Gastroesophageal sphincter (tissue), 4 donors: Measurements from ENCODE around the gene LACC1. TPM values are rescaled to one million over a fixed set of nuclear protein-coding genes. Genes with fewer than 3 reads are reported as not detected.

Experiments
- ATAC-seq: fragments of 150-250 bp; one replicate; pipeline ENCODE4 v1.9.1; 2016; ENCODE audit warnings: mild to moderate bottlenecking, moderate library complexity
- H3K27ac ChIP-seq, 4 donors: fragments of 200-600 bp; sonication (generic) in 3 of 4; 1 replicate in 3 of 4; 2 replicates in 1 of 4; pipeline ENCODE4 v1.5.1; 2016 to 2019
- H3K27me3 ChIP-seq: fragments of 200-600 bp; sonication (generic); one replicate; pipeline ENCODE4 v1.5.1; 2019
- H3K36me3 ChIP-seq, 2 donors: fragments of 200-600 bp; sonication (generic); one replicate each; pipeline ENCODE4 v1.5.1; 2019; ENCODE audit warnings: control low read depth in 1 of 2
- H3K4me1 ChIP-seq, 3 donors: fragments of 200-600 bp; sonication (generic); 1 replicate in 2 of 3; 2 replicates in 1 of 3; pipeline ENCODE4 v1.5.1; 2016 to 2019; ENCODE audit warnings: control low read depth in 2 of 3
- H3K4me3 ChIP-seq, 2 donors: fragments of 200-600 bp; sonication (generic); one replicate each; pipeline ENCODE4 v1.5.1; 2019; ENCODE audit warnings: mild to moderate bottlenecking in 1 of 2, moderate library complexity in 1 of 2
- H3K9me3 ChIP-seq, 3 donors: fragments of 200-600 bp; sonication (generic); one replicate each; pipeline ENCODE4 v1.5.1; 2017 to 2019; ENCODE audit warnings: control low read depth in 2 of 3
- CTCF ChIP-seq, 4 experiments: fragments of 200-600 bp in 2 of 4; fragments of 450-650 bp in 2 of 4; sonication (generic) in 1 of 4; IDR thresholded peaks; one replicate each; pipeline ENCODE4 v1.5.1; 2017 to 2019; ENCODE audit warnings: antibody characterized with exemption in 4 of 4, mild to moderate bottlenecking in 2 of 4, moderate library complexity in 2 of 4
- EP300 ChIP-seq: sonication (generic); formaldehyde crosslinking; IDR thresholded peaks from one replicate; pipeline ENCODE4 v1.6.1; 2017; ENCODE audit warnings: antibody characterized with exemption, mild to moderate bottlenecking
- POLR2A ChIP-seq, 2 donors: fragments of 450-650 bp; IDR thresholded peaks; one replicate each; pipeline ENCODE4 v1.6.1; 2017; ENCODE audit warnings: antibody characterized with exemption in 2 of 2, mild to moderate bottlenecking in 2 of 2, moderate library complexity in 1 of 2
- POLR2AphosphoS5 ChIP-seq: sonication (generic); formaldehyde crosslinking; IDR thresholded peaks from one replicate; pipeline ENCODE4 v1.6.1; 2017; ENCODE audit warnings: antibody characterized with exemption
- WGBS, 2 donors: methylation state at CpG; one replicate each; pipeline ENCODE4 v1.1.5; 2018; ENCODE audit warnings: low coverage in 1 of 2; 5-methylcytosine and 5-hydroxymethylcytosine counted together
- total RNA-seq, 4 donors: library from RNA; depleted of rRNA; stranded (reverse); fragments of >200 nt; gene quantifications; one replicate each; pipeline ENCODE4 v1.1.0, GENCODE V29; 2016

Gene LACC1
- total RNA-seq, 4 donors from 2014 or later, result 3.8 to 12.3 (median 6.6) TPM

DNA sequence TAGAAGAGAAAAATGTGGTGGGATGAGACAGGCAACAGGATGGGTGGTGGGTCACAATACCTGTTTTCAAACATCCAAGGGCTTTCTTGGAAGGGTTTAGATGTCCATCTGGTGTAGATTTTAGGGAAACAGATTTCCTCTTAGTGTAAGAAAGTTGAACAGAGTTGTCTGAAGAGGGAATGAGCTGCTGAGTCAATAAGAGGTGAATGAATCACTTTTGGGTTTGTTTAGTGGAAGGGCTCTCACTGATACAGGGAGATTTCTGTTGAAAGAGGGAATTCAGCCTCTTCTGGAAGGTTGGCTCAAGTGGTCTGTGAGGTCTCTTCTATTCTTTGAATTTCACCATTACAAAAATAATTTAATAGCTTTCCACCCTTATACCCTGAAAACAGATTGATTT, 54.6 kb downstream of the LACC1 start:
- Histone ChIP-seq H3K27ac (no peak overlapping the region), H3K4me1 (peaks cover 12 to 38% (median 19%) of the 10 kb centered on the region in 3 donors), H3K27me3 (no peaks in the 10 kb centered on the region), H3K36me3 (no peaks in the 10 kb centered on the region), H3K9me3 (no peaks in the 10 kb centered on the region), H3K4me3 (no peak overlapping the region)
- TF ChIP-seq CTCF (IDR thresholded peaks at IDR 0.05), result no peak
- TF ChIP-seq EP300, result no peak
- TF ChIP-seq POLR2A (IDR thresholded peaks at IDR 0.05), result no peak
- TF ChIP-seq POLR2AphosphoS5, result no peak
- ATAC-seq, result no peak

DNA sequence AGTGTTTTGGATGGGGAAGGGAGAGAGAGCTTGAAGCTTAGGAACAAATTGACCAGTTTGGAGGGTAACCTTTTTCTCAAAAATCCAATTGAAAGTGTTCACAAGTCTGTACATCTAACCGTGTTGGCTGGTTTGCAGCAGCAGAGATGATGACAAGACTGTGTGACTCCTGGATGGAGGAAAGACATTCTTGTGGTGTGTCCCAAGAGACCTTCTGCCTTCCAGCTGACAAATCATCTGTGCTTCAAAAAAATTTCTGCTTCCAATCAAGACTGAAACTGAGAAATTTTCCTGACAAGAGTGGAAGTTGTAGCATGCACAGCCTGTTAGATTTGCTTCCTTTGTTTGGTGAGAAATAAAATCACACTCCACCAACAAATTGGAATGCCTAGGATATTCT, 56.2 kb downstream of the LACC1 start:
- no peaks in the 10 kb centered on the region for H3K27me3 ChIP-seq
- WGBS, 2 donors, result 33 to 53% methylated on average over 1 of the region's 1 CpG
- no peaks in the 10 kb centered on the region for H3K36me3 ChIP-seq
- H3K4me3 ChIP-seq, result no peak overlapping the region
- no peak for TF ChIP-seq POLR2A (IDR thresholded peaks at IDR 0.05)
- TF ChIP-seq POLR2AphosphoS5, result no peak
- TF ChIP-seq CTCF (IDR thresholded peaks at IDR 0.05), result no peak
- no peak for TF ChIP-seq EP300
- H3K9me3 ChIP-seq, result no peaks in the 10 kb centered on the region
- peaks cover 14 to 43% (median 20%) of the 10 kb centered on the region in 3 donors for H3K4me1 ChIP-seq
- no peak for ATAC-seq
- H3K27ac ChIP-seq, result no peak overlapping the region

GRCh38 chr13:43936647-43937046, 56.9 kb downstream of the LACC1 start:
- Histone ChIP-seq H3K4me3 (no peak overlapping the region), H3K27ac (peak overlapping the region in 3 of 4 donors; percentile 52 to 70 (median 58)), H3K9me3 (no peaks in the 10 kb centered on the region), H3K36me3 (no peaks in the 10 kb centered on the region), H3K27me3 (no peaks in the 10 kb centered on the region), H3K4me1 (peaks cover 14 to 43% (median 20%) of the 10 kb centered on the region in 3 donors)
- TF ChIP-seq CTCF (IDR thresholded peaks at IDR 0.05) (no peak), POLR2A (IDR thresholded peaks at IDR 0.05) (no peak), POLR2AphosphoS5 (no peak)
- 17 to 28% methylated on average over 2 to 3 of the region's 3 CpGs for WGBS, 2 donors
- ATAC-seq, result no peak

DNA sequence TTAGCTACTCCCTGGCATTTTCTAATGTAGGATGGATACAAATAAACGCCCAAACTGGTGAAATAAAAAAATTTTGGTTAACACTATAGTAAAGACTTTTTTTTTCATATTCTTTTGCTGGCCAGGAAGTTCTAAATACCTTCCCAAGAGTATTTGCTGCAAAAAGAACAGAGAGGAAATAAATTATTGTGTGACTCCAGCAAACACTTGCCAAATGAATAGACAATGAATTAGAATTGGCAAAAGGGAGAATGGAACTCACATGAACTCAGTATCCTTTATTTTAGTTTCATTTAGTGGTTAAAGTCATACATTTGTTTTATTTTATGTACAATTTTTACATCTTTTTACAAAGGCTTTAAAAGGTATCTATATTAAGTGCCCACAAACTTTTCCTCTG, 58.1 kb downstream of the LACC1 start:
- Histone ChIP-seq H3K27me3 (no peaks in the 10 kb centered on the region), H3K9me3 (no peaks in the 10 kb centered on the region), H3K36me3 (no peaks in the 10 kb centered on the region), H3K4me3 (no peak overlapping the region), H3K4me1 (peaks cover 14 to 43% (median 20%) of the 10 kb centered on the region in 3 donors), H3K27ac (peak overlapping the region in 3 of 4 donors; percentile 52 to 70 (median 58))
- WGBS, 2 donors, result 61 to 67% methylated on average over 1 of the region's 1 CpG
- TF ChIP-seq POLR2A (IDR thresholded peaks at IDR 0.05), result no peak
- no peak for TF ChIP-seq POLR2AphosphoS5
- TF ChIP-seq EP300, result no peak
- TF ChIP-seq CTCF (IDR thresholded peaks at IDR 0.05), result no peak
- no peak for ATAC-seq

GRCh38 chr13:43938449-43938848, 58.7 kb downstream of the LACC1 start:
- TF ChIP-seq POLR2A (IDR thresholded peaks at IDR 0.05), result no peak
- TF ChIP-seq EP300, result no peak
- TF ChIP-seq POLR2AphosphoS5, result no peak
- TF ChIP-seq CTCF (IDR thresholded peaks at IDR 0.05), result no peak
- H3K27me3 ChIP-seq, result no peaks in the 10 kb centered on the region
- H3K27ac ChIP-seq, result peak overlapping the region in 3 of 4 donors; percentile 46 to 56 (median 52)
- H3K36me3 ChIP-seq, result no peaks in the 10 kb centered on the region
- peaks cover 14 to 43% (median 20%) of the 10 kb centered on the region in 3 donors for H3K4me1 ChIP-seq
- H3K9me3 ChIP-seq, result no peaks in the 10 kb centered on the region
- no peak for ATAC-seq
- 0 to 27% methylated on average over 1 of the region's 1 CpG for WGBS, 2 donors
- no peak overlapping the region for H3K4me3 ChIP-seq
